ENCODE measurements around the gene SEPTIN8. TPM values are rescaled to one million over a fixed set of nuclear protein-coding genes. Genes with fewer than 3 reads are reported as not detected.

SEPTIN8 gene
- 25.4 and 26.5 TPM in 2 replicates for total RNA-seq (2014; rRNA removed; shearing (Covaris generic))

- Histone ChIP-seq H3K27me3 (peaks cover 10% of the 10 kb centered on the region; the same call in 1 of the 2 replicates), H3K4me1 (no peaks in the 10 kb centered on the region; the same call in 1 of the 2 replicates)
- peak; percentile 39 to 54 for DNase-seq
These were observed at the start of gene SEPTIN8 for GRCh38 chr5:132777209-132778069. Gene SEPTIN8 (minus strand): TSS chr5:132777239. CDS start chr5:132777137, 102 bp downstream.

GRCh38 chr5:132826424-132827082 is 49.5 kb upstream of the SEPTIN8 start:
- H3K4me3 ChIP-seq: no peak overlapping the region
- no peak for DNase-seq
- H3K27me3 ChIP-seq: no peaks in the 10 kb centered on the region
- no peaks in the 10 kb centered on the region for H3K36me3 ChIP-seq
- H3K9me3 ChIP-seq (replicated peaks): no peaks in the 10 kb centered on the region
- H3K27ac ChIP-seq: no peak overlapping the region
- H3K4me1 ChIP-seq: peaks cover 6% of the 10 kb centered on the region

More at GRCh38 chr5:132777209-132778069, at the start of gene SEPTIN8:
- H3K27ac ChIP-seq: no peak within 1 kb of the TSS
- no peaks in the 10 kb centered on the region for H3K36me3 ChIP-seq
- peak within 1 kb of the TSS; percentile 75 for H3K4me3 ChIP-seq
- H3K9me3 ChIP-seq (replicated peaks): no peaks in the 10 kb centered on the region

DNA sequence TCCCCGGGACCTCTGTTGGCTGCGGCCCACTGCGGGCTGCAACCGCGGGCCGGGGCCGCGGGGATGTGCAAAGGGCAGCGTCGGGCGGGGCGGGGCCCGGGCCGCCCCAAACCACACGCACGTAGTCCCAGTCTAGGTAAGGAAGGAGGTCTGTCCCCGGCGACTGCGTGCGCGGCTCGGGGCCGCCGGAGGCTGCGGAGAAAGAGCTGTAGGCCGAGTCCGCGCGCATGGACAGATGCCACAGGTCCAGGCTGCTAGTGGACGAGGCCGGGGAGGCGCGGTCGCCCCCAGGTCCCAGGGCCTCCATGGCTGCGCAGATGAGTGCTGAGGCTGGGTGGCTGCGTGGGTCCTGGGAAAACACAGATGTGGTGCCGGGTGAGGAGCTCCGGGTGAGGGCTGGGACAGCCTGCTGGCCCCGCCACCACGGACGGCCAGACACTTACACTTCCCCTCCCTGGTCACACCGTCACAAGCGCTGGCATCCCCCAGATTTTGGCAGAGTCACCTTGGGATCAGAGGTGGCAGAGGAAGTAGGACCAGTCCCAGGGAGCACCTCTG is 48.9 kb upstream of the SEPTIN8 start:
- H3K27me3 ChIP-seq: no peaks in the 10 kb centered on the region
- no peaks in the 10 kb centered on the region for H3K9me3 ChIP-seq (replicated peaks)
- no peak overlapping the region for H3K27ac ChIP-seq
- no peak for DNase-seq
- peaks cover 12% of the 10 kb centered on the region for H3K4me1 ChIP-seq
- H3K4me3 ChIP-seq: no peak overlapping the region
- no peaks in the 10 kb centered on the region for H3K36me3 ChIP-seq

- Histone ChIP-seq H3K4me1 (peaks cover 17% of the 10 kb centered on the region), H3K27ac (no peak overlapping the region), H3K4me3 (no peak overlapping the region), H3K9me3 (replicated peaks) (no peaks in the 10 kb centered on the region), H3K36me3 (no peaks in the 10 kb centered on the region), H3K27me3 (no peaks in the 10 kb centered on the region)
- no peak for DNase-seq
These were observed 48.2 kb upstream of the SEPTIN8 start for GRCh38 chr5:132825033-132825833.

DNA sequence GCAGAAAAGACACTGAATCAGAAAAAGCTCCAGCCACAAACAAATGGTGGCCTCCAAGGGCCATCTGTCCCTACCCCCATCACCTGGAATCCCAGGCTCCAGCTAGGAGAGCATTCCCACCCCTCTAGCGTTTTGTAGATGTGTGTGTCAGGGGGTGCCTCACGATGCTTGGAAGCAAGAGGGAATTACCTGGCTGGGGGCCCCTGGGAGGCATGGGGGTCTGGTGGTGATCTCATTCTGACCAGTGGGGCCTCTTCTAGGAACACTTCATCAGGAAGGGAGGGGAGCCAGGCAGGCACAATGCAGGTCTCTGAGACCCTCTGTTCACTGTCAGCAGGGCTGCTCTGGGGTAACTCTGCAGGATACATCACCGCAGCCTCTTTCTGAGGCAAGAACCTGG is 47.4 kb upstream of the SEPTIN8 start:
- Histone ChIP-seq H3K36me3 (no peaks in the 10 kb centered on the region), H3K9me3 (replicated peaks) (no peaks in the 10 kb centered on the region), H3K4me1 (peaks cover 17% of the 10 kb centered on the region), H3K27ac (no peak overlapping the region), H3K4me3 (no peak overlapping the region), H3K27me3 (no peaks in the 10 kb centered on the region)
- no peak for DNase-seq

- no peak for DNase-seq
These were observed 46.5 kb upstream of the SEPTIN8 start for GRCh38 chr5:132823481-132824050.

GRCh38 chr5:132822650-132823480 is 45.8 kb upstream of the SEPTIN8 start:
- H3K4me1 ChIP-seq: peaks cover 17% of the 10 kb centered on the region
- H3K27me3 ChIP-seq: no peaks in the 10 kb centered on the region
- DNase-seq: no peak
- H3K36me3 ChIP-seq: no peaks in the 10 kb centered on the region
- H3K4me3 ChIP-seq: no peak overlapping the region
- H3K9me3 ChIP-seq (replicated peaks): no peaks in the 10 kb centered on the region
- no peak overlapping the region for H3K27ac ChIP-seq

More at GRCh38 chr5:132823481-132824050, 46.5 kb upstream of the SEPTIN8 start:
- Histone ChIP-seq H3K36me3 (no peaks in the 10 kb centered on the region), H3K9me3 (replicated peaks) (no peaks in the 10 kb centered on the region), H3K27ac (no peak overlapping the region), H3K4me1 (peaks cover 17% of the 10 kb centered on the region), H3K4me3 (no peak overlapping the region), H3K27me3 (no peaks in the 10 kb centered on the region)

DNA sequence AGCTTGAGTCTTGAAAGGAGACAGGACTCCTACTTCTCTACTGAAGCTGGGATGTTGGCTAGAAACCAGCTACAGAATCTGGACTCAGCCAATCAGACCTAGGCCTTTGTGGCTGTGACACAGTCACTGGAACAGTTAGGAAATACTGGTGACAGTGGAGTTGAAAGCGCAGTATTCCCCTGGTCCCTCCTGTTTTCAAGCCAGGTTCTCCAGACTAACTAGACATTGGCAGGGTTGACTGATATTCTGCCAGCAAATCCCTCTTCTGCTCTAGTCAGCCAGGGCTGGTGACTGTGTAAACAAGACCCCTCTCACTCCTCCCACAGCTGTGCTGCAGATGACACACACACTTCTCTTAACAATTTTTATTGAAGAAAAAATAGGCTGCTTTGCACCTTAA is 44.8 kb upstream of the SEPTIN8 start:
- Histone ChIP-seq H3K27me3 (no peaks in the 10 kb centered on the region), H3K9me3 (replicated peaks) (no peaks in the 10 kb centered on the region), H3K36me3 (no peaks in the 10 kb centered on the region), H3K27ac (peak overlapping the region; percentile 23), H3K4me1 (peaks cover 17% of the 10 kb centered on the region), H3K4me3 (no peak overlapping the region)
- peak; percentile 64 to 69 for DNase-seq

- Histone ChIP-seq H3K36me3 (no peaks in the 10 kb centered on the region), H3K27ac (peak overlapping the region; percentile 23), H3K4me1 (peaks cover 17% of the 10 kb centered on the region), H3K4me3 (no peak overlapping the region), H3K27me3 (no peaks in the 10 kb centered on the region), H3K9me3 (replicated peaks) (no peaks in the 10 kb centered on the region)
- no peak for DNase-seq
These were observed 44.3 kb upstream of the SEPTIN8 start for GRCh38 chr5:132821350-132821749.

DNA sequence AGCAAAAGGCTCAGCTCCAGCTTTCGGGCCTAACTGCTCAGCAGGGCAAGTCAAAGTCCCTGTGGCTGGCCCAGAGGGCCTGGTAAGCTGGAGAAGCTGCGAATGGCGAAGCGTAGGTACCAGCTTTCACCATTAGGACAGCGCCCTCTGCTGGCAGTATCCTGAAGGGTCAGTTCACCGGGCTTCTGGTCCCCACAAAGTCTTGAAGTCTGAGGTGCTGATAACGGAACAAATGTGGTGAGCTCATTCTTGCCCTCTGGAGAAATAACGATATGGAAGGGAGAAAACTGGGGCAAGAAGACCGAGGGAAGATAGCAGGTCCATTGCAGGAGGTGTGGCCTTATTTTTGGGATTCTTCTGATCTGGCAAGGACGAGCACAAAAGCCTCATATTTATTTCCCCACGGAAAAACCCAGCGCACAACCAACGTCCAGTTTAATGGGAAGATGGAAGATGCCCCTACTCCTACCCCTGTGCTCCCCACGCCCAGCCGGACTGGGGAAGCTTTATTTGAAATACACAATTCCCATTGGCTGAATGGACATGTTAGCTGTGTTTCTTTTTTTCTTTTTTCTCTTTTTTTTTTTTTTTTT is 43.2 kb upstream of the SEPTIN8 start:
- peak; percentile 90 to 96 for DNase-seq
- Histone ChIP-seq H3K36me3 (no peaks in the 10 kb centered on the region), H3K9me3 (replicated peaks) (no peaks in the 10 kb centered on the region), H3K27me3 (no peaks in the 10 kb centered on the region), H3K27ac (no peak overlapping the region), H3K4me1 (peaks cover 17% of the 10 kb centered on the region), H3K4me3 (no peak overlapping the region)

GRCh38 chr5:132819468-132819867 is 42.4 kb upstream of the SEPTIN8 start:
- H3K36me3 ChIP-seq: no peaks in the 10 kb centered on the region
- no peak overlapping the region for H3K4me3 ChIP-seq
- DNase-seq: no peak
- H3K4me1 ChIP-seq: peaks cover 17% of the 10 kb centered on the region
- H3K9me3 ChIP-seq (replicated peaks): no peaks in the 10 kb centered on the region
- H3K27me3 ChIP-seq: no peaks in the 10 kb centered on the region
- no peak overlapping the region for H3K27ac ChIP-seq

GRCh38 chr5:132817011-132817410 is 40.0 kb upstream of the SEPTIN8 start:
- no peaks in the 10 kb centered on the region for H3K9me3 ChIP-seq (replicated peaks)
- H3K27ac ChIP-seq: no peak overlapping the region
- H3K36me3 ChIP-seq: no peaks in the 10 kb centered on the region
- H3K4me3 ChIP-seq: no peak overlapping the region
- H3K4me1 ChIP-seq: peaks cover 16% of the 10 kb centered on the region
- DNase-seq: no peak
- H3K27me3 ChIP-seq: peaks cover 2% of the 10 kb centered on the region; the same call in 1 of the 2 replicates

GRCh38 chr5:132816554-132816953 is 39.5 kb upstream of the SEPTIN8 start:
- Histone ChIP-seq H3K4me3 (no peak overlapping the region), H3K27ac (no peak overlapping the region), H3K27me3 (peaks cover 4% of the 10 kb centered on the region; the same call in 1 of the 2 replicates), H3K9me3 (replicated peaks) (no peaks in the 10 kb centered on the region), H3K4me1 (peaks cover 11% of the 10 kb centered on the region), H3K36me3 (no peaks in the 10 kb centered on the region)
- DNase-seq: no peak

Measured in SJCRH30 (cell line).